ENCODE data around the gene NCAPD2.

GRCh38 chr12:6459004-6459337 is 34.9 kb upstream of the NCAPD2 start:
- TF ChIP-seq CTCF (IDR thresholded peaks at IDR 0.05) (no peak), POLR2A (IDR thresholded peaks at IDR 0.05) (no peak), POLR2AphosphoS5 (IDR thresholded peaks at IDR 0.05) (no peak)
